T-helper 22 cell (primary cell): Measurements from ENCODE around the gene THSD4.
"Not testable (repeated sequence)": the region's sequence is repeated elsewhere in the genome, so short reads cannot be mapped to it uniquely, and the experiment has no call there.

Source experiments
- DNase-seq: peaks from one replicate; pipeline ENCODE4 v3.0.0-alpha.2; 2020; ENCODE audit warnings: low read depth

Gene THSD4

DNA sequence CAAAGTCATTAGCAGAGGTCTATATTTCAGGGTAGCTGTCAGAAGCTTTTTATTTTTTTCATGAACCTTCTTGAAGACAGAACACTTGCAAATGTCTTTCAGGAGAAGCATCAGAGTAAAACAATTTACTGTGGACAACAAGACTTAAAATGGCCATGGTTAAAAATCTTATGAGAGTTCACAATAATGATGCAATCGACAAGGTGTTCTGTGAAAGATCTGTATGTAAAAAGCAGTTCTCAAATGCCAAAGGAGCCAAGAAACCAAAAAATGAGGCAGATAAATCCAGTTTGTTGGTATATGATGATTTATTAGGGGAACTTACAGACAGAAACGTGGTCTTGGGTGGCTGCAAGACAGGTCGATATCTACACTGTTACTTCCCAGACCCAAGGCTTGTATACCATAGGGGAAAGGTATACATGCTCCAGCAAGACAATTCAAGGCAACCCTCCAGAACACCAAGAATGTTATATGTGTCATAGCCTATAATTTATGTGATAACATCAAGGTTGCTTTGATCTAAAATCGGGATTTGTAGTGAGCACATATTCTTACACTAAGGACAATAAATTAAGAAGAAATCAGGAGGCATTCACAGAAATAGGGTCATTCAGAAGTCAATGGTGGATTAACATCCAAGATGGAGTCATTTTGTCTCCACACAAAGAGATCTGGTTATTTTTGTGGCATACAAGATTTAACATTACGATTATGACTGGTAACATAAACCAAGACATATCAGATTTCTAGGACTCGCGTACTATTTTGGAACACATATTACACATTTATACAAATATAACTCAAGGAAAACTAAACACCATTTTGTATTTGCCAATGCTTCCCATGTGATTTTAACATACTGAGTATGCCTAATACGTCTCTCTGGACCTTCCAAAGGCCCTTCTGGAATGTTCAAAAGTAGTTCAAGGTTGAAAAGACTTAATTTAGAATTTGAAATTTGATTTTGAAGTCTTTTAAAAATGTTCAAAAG, 316.4 kb downstream of the THSD4 start:
- DNase-seq: no peak

DNA sequence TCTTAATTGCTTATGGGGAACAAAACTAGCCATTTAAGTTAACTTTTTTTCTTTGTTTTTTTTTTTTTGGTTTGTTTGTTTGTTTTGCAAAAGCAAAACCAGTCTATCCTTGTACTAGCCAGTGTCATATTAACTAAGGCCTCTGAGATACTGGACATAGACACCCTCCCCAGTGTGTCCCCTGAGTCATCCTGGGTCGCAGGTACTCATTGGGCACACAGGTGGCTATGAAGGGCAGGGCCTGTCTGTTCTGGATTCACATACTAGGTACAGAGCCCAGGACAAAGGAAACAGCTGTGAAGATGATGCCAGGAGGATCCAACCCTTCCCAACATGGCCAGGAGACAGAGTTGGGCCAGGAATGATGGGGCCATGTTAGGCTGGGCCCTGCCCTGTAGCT, 318.1 kb downstream of the THSD4 start:
- no peak for DNase-seq

DNA sequence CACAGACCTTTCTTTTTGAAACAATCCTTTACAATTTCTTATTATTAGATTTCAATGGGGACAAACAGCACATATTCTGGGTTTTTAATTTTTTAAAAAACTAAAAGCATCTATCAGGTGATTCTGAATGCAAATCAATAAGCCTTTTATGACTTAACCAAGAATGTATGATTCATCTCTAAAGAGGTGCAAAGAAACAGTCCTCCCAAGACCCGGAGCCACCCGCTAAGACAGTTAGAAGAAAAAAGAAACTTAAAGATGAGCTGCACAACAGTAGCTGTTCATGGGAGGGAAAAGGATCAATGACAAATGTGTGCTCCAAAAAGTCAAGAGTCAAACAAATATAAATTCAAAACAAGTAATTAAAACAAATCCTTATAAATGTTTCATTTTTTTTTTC, 319.5 kb downstream of the THSD4 start:
- no peak for DNase-seq

DNA sequence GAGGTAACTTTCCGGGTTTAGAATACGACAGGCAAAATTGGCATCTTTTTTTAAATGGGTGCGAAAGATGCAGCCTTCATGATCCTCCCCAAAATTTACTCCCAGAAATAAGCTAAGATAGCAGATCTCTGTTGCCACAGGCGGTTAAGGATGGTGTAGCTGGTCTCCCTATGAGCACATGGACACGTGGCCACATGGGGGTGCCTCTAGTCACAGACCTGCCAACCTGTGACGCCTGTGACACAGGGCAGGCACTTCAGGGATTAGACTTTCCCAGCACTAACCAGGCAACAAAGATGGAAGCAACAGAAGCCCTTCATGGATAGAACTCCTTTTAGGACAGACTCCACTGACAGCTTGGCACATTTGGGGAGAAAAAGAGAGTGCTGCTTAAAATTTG, 320.3 kb downstream of the THSD4 start:
- DNase-seq: no peak

DNA sequence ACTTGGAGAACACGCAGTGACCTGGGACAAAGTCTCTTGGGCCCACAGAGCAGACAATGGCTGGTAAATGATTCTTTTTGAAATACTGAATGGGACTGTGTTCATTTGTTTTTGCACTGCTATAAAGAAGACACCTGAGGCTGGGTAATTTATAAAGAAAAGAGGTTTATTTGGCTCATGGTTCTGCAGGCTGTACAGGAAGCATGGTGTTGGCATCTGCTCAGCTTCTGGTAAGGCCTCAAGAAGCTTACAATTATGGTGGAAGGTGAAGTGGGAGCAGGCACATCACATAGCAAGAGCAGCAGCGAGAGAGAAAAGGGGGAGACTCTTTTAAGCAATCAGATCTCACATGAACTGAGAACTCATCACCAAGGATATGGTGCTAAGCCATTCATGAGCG, 321.6 kb downstream of the THSD4 start:
- DNase-seq: no peak

DNA sequence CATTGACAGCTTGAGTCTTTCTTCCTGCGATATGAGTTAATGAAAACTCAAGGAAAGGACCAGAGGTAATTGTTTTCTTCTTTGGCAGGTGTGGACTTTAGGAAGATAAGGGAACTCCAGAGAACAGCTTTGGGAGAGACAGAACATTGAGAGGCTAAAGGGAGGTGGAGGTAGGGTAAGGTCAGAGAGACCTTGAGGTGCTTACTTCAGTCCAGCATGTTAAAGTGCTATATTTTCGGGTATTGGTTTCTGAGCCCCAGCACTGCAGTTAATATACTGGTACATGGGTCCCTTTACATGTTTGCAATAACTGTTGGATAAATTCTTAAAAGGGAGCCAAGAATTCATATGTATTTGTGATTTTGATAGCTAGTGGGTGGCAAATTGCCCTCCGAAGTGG, 322.1 kb downstream of the THSD4 start:
- no peak for DNase-seq

DNA sequence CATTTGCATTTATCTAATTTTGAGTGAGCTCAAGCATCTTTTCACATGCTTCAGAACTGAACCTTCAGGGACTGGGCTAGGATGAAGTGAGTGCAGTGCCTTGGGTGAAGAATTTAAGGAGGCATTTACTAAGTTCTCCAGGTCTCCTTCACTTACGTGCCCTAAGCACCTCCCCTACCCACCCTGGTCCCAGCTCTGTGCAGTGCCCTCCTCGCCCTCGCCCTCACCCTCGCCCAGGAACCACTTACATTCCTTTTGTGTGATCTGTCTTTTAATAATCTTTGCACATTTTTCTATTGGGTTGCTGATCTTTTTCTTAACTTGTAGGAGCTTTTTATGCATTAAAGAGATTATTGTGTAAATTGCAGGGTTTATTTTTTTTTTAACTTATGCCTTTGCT, 322.6 kb downstream of the THSD4 start:
- no peak for DNase-seq

DNA sequence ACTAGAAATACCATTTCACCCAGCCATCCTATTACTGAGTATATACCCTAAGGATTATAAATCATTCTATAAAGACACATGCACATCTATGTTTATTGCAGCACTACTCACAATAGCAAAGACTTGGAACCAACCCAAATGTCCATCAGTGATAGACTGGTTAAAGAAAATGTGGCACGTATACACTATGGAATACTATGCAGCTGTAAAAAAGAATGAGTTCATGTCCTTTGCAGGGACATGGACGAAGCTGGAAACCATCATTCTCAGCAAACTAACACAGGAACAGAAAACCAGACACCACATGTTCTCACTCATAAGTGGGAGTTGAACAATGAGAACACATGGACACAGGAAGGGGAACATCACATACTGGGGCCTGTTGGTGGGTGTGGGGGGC, 324.2 kb downstream of the THSD4 start:
- DNase-seq: not testable (repeated sequence)

DNA sequence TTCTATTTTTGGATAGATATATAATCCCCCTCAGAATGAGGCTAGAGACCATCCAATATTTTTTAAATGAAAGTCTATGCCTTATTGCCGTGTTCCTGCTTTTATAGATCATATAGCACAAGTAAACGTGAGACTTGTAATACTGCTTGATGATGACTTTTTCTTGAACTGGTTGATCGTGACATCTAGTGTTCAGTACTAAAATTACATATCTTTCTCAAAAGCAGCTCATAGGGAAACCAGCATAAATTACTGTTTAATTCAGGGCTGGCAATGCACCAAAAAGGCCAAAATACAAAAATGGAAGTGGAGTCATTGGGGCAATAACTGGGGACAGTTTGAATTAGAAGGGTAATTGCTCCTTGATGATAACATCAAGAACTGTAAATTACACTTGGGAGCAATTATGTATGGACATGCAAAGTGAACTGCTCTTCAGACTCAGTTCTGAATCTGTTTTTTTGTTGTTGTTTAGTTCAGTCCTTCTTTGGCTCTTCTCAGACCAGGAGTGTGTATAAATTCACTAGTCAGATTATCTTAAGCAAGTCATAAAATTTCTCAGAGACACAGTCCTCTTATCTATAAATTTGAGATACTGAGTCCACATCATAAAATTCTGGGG, 325.3 kb downstream of the THSD4 start:
- DNase-seq: no peak

DNA sequence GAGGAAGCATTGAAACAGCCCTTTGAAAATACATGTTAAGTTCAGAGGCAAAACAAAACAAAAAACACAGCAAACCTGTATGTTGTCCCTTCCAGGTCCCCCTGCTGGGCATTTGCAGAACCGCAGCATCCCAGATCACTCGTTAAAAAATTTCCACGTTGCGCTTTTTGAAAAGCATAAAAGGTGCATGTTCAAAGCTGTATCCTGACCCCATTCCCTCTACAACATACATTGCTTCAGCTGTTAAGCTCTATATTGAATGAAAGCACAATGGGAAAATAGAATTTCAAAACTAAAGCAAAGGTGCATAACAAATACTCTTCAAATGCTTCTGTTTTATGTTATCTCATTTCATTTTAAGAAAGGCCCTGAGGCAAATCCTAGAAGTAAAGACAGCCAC, 328.3 kb downstream of the THSD4 start:
- no peak for DNase-seq

DNA sequence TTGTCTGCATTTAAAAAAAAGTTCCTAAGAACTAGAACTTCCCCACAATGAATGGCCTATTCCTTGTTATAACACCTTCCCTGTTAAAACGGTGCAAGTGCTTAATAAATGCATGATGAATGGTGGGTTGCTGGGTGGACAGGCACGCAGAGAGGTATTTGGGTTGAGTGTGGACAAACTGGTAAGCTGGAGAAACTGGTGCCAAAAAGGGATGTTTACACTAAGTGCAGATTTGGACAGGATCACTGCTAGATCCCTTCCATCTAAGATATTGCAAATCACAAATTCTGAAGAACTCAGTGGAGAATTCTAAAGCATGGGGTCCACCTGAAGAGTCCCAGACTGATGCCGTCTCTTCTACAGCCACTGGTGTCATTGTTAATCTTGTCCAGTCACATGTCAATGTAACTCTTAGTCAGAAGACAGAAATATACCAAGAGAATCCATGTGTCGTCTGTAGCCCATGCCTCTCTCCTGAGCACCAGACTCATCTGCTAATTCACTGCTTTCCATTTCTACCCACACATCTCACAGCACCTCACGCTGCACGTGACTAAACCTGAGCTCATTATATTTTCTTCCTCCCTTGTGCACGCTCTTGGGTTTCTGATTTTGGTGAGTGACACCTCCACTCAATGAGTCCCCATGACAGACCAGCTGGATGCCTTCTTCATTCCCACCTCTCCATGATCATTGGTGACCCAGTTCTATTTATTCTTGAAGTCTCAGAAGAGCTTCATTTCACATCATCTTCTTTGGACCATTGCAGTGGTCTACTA, 328.9 kb downstream of the THSD4 start:
- no peak for DNase-seq

DNA sequence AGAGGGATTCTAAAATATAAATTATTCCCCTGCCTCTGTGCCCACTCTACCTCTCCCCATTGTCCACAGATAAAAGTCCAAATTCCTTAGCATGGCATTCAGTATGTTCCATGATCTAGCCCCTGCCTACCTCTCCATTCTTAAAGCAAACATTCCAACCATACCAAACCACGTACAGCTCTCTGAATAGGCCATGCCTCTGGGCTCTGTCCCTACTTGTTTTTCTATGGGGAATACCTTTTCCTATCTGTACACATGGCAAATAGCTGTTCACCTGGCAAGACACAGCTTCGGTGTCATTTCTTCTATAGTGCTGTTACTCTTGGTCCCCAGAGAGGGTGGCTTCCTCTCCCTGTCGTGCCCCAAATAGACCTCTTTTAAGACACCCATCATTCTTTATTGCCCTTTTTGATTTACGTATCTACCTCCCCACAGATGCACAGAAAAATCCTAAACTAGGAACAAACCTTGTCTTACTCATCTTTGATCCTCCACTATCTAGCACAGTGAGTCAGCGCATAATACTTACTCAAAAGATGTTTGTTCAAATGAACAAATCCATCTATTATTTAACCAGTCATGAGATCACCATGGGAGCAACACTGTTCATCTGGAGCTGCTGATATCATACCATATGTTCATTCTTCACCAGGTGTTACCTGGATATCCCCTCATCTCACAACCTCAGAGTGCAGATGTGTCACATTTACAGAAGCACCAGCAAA, 329.8 kb downstream of the THSD4 start:
- DNase-seq: no peak

DNA sequence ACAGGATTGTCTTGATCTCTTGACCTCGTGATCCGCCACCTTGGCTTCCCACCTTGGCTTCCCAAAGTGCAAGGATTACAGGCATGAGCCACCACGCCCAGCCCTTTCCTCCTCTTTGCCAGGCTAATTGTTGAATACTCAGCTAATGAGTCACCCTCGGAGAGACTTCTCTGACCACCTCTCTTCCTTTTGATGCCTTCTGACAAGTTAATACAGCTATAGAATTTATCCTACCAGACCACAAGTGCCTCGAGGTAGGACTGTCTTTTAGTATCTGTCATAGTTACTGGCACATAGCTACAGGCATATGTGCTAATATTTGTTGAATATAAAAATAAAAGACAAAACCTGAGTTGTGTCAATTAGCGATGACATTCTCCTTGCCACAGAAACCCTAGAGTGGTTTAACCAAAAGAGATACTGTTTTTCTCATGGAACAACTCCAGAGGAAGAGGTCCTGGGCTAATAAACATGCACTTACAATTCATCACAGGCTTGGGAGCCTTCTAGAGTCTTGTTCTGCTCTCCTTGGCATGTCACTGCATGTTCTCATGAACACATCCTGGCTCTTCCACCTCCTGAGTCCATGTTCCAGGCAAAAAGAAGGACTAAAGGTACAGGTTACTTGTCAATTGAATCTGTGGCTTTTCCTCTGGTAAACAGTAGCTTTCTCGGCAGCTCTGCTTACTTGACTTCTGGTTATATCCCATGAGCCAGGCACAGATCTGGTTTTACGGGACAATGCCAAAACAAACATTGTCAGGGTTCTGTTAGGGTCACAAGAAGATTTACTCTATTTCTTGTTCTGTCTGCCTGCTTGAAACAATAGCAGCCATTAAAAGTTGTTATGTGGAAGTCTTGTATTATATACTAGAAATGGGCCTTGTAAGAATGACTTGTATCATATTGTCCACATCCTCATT, 332.3 kb downstream of the THSD4 start:
- no peak for DNase-seq

DNA sequence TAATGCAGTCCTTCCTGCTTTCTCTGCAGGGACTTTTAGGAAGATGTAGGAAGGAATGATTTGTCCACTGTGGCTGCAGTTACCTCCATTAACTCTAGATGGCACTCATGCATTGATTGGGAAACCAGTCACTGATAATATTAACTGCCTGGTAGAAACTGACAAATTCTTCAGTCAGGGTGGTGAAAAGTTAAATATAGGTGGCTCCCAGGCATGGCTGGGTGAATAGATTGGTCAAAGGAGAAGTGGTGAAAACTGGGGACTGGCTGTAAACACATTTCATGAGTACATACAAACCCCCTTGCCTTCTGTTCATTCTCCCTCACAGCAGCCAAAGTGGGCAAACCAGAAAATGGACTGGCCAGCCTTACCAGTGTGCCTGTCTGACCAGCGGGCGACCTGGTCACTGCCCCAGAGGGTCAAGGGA, 333.4 kb downstream of the THSD4 start:
- no peak for DNase-seq

DNA sequence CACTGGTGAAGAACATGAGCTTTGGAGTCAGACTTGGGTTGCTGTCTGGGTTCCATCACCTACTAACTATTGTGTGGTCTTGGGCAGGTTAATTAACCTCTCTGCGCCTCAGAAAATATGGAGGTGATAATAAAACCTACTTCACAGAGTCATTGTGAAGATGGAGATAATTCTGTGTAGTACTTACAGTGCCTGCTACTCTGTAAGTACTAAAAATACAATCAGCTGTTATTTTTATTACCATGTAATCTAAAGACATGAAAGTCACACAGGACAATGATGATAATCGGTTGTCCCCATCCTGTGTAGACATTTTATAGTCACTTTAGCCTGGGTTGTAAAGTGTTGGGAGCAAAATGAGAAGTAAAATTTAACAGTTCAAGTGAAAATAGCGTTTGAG, 334.1 kb downstream of the THSD4 start:
- no peak for DNase-seq

DNA sequence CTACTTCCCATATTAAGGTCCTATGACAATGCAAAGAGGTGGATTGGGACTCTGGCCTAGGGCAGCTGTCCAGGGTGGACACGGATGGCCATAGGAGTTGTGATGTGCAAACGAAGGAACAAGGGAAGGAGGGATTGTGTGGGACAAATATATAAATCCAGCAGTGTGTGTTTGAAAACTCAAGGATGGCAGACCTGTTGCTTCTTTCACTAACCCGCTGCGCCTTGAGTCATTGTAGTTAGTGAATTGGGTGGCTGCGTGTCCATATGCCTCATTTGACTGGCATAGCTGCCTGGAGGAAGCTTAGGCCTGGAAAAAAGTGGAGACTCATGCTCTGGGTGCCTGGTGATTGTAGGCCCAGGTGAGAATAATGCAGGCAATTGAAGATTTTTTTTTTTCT, 334.7 kb downstream of the THSD4 start:
- no peak for DNase-seq

DNA sequence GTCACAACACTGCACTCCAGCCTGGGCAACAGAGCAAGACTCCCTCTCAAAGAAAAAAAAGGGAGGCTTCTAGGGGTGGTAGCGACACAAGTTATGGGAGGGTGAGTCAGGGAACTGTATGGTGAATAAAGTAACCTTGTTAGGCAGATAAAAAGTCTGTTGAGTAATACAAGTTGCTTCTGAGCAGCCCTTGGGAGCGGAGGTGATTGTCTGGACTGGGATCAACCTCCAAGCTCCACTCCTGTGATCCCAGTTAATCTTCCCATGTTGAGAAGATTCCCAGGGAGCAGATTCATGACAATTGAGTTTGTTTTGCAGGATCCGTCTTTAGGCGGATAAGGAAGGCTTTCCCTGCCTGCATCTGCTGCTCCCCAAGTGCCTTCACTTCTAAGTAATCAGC, 335.9 kb downstream of the THSD4 start:
- no peak for DNase-seq

DNA sequence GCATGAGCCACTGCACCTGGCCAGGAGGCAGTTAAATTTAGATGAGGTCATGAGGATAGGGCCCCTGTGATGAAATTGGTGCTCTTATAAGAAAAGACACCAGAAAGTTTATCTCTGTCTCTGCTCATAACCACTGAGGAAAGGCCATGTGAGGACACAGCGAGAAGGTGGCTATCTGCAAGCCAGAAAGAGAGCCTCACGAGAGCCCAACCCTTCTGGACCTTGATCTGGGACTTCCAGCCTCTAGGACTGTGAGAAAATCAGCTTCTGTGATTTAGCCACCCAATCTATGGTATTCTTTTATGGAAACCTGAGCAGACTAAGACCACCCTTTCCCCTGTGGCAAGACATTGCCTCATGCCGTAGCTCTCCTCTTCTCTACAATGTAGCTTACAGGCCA, 337.6 kb downstream of the THSD4 start:
- no peak for DNase-seq

DNA sequence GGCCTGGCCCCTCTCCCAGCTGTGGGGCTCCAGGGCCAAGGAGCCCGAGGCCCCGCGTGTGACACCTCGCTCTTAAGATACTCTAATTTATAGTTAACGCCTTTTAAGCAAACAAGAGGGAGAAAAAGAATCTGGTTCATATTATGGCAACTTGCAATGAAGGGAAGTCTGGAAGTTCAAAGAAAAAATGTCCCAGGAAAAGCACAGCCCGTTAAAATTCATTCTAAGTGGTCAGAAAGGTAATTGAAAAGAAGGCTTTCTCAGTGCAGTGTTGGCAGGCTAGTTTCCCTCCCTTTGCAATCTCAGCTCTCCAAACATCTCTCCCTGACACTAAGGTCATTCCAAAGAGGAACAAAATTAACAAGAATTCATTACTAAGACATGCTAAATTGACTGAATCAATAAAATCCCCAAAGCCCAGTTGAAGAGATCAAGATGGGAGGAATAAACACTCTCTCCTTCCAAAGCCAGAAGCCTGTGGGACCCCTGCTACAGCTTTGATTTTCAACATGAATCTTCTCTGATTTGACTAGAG, 339.3 kb downstream of the THSD4 start:
- no peak for DNase-seq

DNA sequence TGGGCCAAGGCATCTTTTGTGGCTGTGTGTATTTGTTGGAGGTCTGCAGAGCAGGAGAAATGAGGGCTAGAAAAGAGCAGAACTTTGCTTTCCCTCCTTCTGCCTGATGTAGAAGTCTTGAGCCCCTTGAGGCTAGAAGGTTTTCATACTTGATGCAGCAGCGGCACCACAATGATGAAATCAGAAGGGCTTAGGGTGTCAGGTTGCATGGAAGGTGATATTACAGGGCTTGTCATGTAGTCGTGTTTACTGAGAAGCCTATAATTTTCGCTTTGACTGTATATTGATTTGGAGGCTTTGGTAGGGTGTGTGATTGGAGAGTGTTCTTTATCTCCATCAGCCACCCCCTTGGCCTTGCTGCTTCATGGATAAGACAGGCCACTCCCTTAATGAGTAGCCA, 339.8 kb downstream of the THSD4 start:
- no peak for DNase-seq

DNA sequence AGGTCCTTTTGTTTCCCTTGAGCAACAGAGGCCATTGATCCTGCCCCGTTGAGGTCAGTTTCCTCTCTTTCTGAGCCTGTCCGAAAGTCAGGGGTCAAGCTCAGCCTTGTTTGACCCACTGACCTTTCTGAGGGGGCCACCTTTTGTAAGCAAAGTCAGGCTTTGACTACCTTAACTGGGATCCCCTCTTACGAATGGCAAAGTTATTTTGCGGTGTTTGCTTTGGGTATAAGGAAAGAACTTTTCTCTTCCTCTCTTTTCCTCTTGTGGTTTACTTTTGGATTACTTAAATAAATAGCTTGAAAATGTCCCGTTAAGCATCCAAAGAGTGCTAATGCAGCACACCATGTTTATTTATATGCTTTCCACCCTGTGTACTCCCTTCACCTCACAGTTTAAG, 340.6 kb downstream of the THSD4 start:
- no peak for DNase-seq
